NCI-H2029 treated with DMSO at 0.1 percent for 48 hours (cell line): ENCODE results near the gene TOGARAM2.

Source experiments
- DNase-seq: peaks from one replicate; lab custom pipeline; 2025; lab: John Stamatoyannopoulos, UW

The TOGARAM2 gene

GRCh38 chr2:28981016-28981441 lies at the start of gene TOGARAM2:
TOGARAM2 (plus strand) TSS chr2:28981298; CDS start chr2:28994835, 13,537 bp downstream.
- DNase-seq = no peak

- DNase-seq = no peak
Measured at GRCh38 chr2:28934769-28935168, 46.3 kb upstream of the TOGARAM2 start.

GRCh38 chr2:28941008-28941407 lies 40.1 kb upstream of the TOGARAM2 start:
- DNase-seq = no peak

- no peak for DNase-seq
Measured at GRCh38 chr2:28944535-28945248, 36.4 kb upstream of the TOGARAM2 start.

GRCh38 chr2:28948160-28948559 lies 32.9 kb upstream of the TOGARAM2 start:
- DNase-seq = no peak

- DNase-seq = no peak
Measured at GRCh38 chr2:28949190-28949589, 31.9 kb upstream of the TOGARAM2 start.

- no peak for DNase-seq
Measured at GRCh38 chr2:28949617-28950305, 31.3 kb upstream of the TOGARAM2 start.

- no peak for DNase-seq
Measured at GRCh38 chr2:28950941-28951630, 30.0 kb upstream of the TOGARAM2 start.

GRCh38 chr2:28951910-28952835 lies 28.9 kb upstream of the TOGARAM2 start:
- no peak for DNase-seq

- no peak for DNase-seq
Measured at GRCh38 chr2:28952836-28953211, 28.3 kb upstream of the TOGARAM2 start.

GRCh38 chr2:28955467-28955866 lies 25.6 kb upstream of the TOGARAM2 start:
- no peak for DNase-seq

- DNase-seq = no peak
Measured at GRCh38 chr2:28956415-28956826, 24.7 kb upstream of the TOGARAM2 start.

- no peak for DNase-seq
Measured at GRCh38 chr2:28956890-28957289, 24.2 kb upstream of the TOGARAM2 start.

- peak; percentile 43 for DNase-seq
Measured at GRCh38 chr2:28958689-28959088, 22.4 kb upstream of the TOGARAM2 start.

GRCh38 chr2:28960401-28960800 lies 20.7 kb upstream of the TOGARAM2 start:
- DNase-seq = no peak

- no peak for DNase-seq
Measured at GRCh38 chr2:28962505-28962904, 18.6 kb upstream of the TOGARAM2 start.

- no peak for DNase-seq
Measured at GRCh38 chr2:28970464-28971160, 10.5 kb upstream of the TOGARAM2 start.

GRCh38 chr2:28972778-28973335 lies 8.2 kb upstream of the TOGARAM2 start:
- no peak for DNase-seq

- no peak for DNase-seq
Measured at GRCh38 chr2:28974252-28974651, 6.8 kb upstream of the TOGARAM2 start.

GRCh38 chr2:28975671-28976070 lies 5.4 kb upstream of the TOGARAM2 start:
- no peak for DNase-seq

- DNase-seq = no peak
Measured at GRCh38 chr2:28976584-28976983, 4.5 kb upstream of the TOGARAM2 start.
